HG03039 (cell line): ENCODE measurements around the gene PLOD3.
A peak's percentile ranks its signal among the peaks of the same experiment; 100 is the strongest.
"Not testable (repeated sequence)": the region's sequence is repeated elsewhere in the genome, so short reads cannot be mapped to it uniquely, and the experiment has no call there.

ENCODE experiments used
- ATAC-seq: cut with Tn5 transposase; IDR thresholded peaks from one replicate; pipeline ENCODE4 v1.9.1; 2021; ENCODE audit warnings: mild to moderate bottlenecking, moderate library complexity; ENCODE audit not compliant: unreplicated experiment

The PLOD3 gene

GRCh38 chr7:101217388-101218235, at the start of gene PLOD3, which contains the start of gene ZNHIT1:
Gene PLOD3 (minus strand): TSS chr7:101217581. CDS start chr7:101217274, 307 bp downstream.
Gene ZNHIT1 (plus strand): TSS chr7:101218165. CDS start chr7:101218196, 31 bp downstream.
- peak; percentile 57 for ATAC-seq

GRCh38 chr7:101265622-101266516, 48.5 kb upstream of the PLOD3 start:
- no peak for ATAC-seq

- not testable (repeated sequence) for ATAC-seq
These were observed 46.8 kb upstream of the PLOD3 start for GRCh38 chr7:101264102-101264706.

- ATAC-seq, result no peak
These were observed 40.9 kb upstream of the PLOD3 start for GRCh38 chr7:101258243-101258731.

- ATAC-seq, result no peak
These were observed 38.4 kb upstream of the PLOD3 start for GRCh38 chr7:101255796-101256195.

- ATAC-seq, result not testable (repeated sequence)
These were observed 35.8 kb upstream of the PLOD3 start for GRCh38 chr7:101253199-101253598.

- ATAC-seq, result peak; percentile 89
These were observed 34.7 kb upstream of the PLOD3 start for GRCh38 chr7:101251871-101252659.

- ATAC-seq, result no peak
These were observed 32.9 kb upstream of the PLOD3 start for GRCh38 chr7:101250324-101250723.

- no peak for ATAC-seq
These were observed 30.9 kb upstream of the PLOD3 start for GRCh38 chr7:101248276-101248675.

- no peak for ATAC-seq
These were observed 27.8 kb upstream of the PLOD3 start for GRCh38 chr7:101245147-101245668.

- ATAC-seq, result peak; percentile 82
These were observed 27.2 kb upstream of the PLOD3 start, which contains the start of gene FIS1 for GRCh38 chr7:101244375-101245146. Gene FIS1 (minus strand): TSS chr7:101245081. CDS start chr7:101245004, 77 bp downstream.

- no peak for ATAC-seq
These were observed 26.4 kb upstream of the PLOD3 start for GRCh38 chr7:101243646-101244374.

GRCh38 chr7:101241443-101242349, 24.3 kb upstream of the PLOD3 start:
- no peak for ATAC-seq

- no peak for ATAC-seq
These were observed 23.6 kb upstream of the PLOD3 start for GRCh38 chr7:101241015-101241363.

- ATAC-seq, result no peak
These were observed 23.0 kb upstream of the PLOD3 start for GRCh38 chr7:101240226-101241014.

- ATAC-seq, result no peak
These were observed 22.5 kb upstream of the PLOD3 start for GRCh38 chr7:101239951-101240220.
